ENCODE results near the gene MFSD12.
"Not testable (repeated sequence)": the region's sequence is repeated elsewhere in the genome, so short reads cannot be mapped to it uniquely, and the experiment has no call there.

MFSD12 gene

DNA sequence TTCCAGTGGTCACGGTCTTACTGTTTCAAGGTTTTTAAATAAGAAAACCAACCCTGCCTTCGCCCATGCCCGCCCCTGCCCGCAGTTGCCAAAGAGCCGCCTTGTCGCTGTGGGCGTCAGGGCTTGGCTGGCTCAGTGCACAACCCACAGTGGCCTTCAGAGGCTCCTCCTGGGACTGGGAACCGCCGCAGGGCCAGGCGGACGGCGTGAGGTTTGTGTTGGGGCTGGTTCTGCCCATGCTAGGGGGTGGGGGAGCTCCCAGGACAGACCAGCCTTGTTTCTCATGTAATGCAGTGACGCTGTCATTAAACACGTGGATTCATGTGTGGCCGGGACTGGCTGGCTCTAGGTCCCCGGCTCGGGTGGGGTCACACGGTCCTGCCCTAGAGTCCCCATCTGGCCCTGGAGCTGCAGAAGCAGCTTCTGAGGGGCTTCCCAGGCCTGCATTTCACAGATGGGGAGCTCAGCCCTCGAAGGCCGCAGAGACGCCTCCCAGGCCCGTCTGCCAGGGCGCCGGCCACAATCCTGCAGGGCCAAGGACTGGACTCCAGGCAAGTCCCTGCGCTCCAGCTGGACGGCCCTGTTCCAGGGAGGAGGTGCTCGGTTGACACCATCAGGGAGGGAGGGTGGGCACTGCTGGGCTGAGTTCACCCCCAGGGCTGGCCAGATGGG is 20.8 kb downstream of the MFSD12 start:
- DNase-seq = no peak

DNA sequence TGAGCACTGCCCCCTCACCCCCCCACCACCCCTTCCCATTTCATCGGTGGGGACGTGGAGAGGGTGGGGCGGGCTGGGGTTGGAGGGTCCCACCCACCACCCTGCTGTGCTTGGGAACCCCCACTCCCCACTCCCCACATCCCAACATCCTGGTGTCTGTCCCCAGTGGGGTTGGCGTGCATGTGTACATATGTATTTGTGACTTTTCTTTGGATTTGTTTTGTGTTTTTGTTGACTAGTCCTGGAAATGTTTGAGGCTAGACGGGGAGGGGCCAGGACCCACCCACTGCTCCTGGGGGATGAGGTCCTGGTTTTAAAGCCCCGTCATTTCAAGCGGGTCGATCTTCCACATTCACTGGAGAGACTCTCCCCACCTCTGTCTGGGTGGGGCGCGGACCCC is 21.4 kb downstream of the MFSD12 start:
- DNase-seq = no peak

DNA sequence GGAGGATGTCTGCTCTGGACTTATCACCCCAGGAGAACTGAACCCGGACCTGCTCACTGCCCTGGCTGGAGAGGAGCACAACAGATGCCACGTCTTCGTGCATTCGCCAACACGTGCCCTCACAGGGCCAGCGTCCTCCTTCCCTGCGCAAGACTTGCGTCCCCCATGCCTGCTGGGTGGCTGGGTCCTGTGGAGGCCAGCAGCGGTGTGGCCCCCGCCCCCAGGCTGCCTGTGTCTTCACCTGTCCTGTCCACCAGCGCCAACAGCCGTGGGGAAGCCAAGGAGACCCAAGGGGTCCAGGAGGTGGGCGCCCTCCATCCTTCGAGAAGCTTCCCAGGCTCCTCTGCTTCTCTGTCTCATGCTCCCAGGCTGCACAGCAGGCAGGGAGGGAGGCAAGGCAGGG is 21.8 kb downstream of the MFSD12 start:
- no peak for DNase-seq

DNA sequence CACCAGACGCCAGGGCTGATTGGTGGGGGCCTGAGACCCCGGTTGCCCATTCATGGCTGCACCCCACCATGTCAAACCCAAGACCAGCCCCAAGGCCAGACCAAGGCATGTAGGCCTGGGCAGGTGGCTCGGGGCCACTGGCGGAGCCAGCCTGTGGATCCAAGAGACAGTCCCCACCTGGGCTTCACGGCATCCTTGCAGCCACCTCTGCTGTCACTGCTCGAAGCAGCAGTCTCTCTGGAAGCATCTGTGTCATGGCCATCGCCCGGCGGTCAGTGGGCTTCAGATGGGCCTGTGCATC is 22.2 kb downstream of the MFSD12 start:
- no peak for DNase-seq

DNA sequence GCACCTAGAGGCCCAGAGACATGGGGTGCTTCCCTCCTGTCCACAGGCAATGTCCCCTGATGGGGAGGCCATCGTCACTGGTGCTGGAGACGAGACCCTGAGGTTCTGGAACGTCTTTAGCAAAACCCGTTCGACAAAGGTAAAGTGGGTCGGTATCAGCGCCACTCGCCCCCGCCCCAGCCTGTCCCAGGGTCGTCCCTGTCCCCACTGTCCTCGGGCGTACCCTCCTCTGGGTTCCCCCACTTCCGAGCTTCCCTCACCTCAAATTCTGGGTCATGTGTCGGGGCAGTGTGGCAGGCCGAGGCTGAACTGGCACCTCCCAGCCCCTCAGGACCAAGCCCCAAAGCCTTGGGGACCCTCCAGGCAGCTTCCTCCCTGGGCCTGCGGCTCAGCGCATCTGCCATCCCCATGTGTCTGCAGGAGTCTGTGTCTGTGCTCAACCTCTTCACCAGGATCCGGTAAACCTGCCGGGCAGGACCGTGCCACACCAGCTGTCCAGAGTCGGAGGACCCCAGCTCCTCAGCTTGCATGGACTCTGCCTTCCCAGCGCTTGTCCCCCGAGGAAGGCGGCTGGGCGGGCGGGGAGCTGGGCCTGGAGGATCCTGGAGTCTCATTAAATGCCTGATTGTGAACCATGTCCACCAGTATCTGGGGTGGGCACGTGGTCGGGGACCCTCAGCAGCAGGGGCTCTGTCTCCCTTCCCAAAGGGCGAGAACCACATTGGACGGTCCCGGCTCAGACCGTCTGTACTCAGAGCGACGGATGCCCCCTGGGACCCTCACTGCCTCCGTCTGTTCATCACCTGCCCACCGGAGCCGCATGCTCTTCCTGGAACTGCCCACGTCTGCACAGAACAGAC is 22.8 kb downstream of the MFSD12 start:
- DNase-seq = no peak

DNA sequence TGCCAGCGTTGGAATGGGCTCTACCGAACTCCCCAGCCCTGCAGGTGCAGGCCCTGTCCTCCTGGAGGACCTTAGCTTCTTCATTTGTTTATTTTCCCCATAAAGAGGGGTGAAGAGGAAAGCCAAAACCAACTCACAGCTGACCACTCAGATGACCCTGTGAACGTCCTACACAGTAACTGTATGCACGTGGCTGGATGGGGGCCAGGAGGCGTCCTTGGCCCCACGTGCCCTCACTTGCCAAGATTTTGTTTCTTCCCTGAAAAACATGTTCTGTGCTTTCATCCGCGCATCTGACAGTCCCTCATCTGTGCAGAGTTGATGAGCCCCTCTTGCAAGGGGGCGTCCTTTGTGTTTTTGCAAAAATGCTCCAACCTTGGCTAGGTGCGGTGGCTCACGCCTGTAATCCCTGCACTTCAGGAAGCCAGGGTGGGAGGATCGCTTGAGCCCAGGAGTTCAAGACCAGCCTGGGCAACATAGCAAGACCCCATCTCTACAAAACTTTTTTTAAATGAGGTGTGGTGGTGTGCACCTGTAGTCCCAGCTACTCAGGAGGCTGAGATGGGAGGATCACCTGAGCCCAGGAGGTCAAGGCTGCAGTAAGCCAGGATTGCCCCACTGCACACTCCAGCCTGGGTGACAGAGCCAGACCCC is 23.7 kb downstream of the MFSD12 start:
- DNase-seq = no peak

DNA sequence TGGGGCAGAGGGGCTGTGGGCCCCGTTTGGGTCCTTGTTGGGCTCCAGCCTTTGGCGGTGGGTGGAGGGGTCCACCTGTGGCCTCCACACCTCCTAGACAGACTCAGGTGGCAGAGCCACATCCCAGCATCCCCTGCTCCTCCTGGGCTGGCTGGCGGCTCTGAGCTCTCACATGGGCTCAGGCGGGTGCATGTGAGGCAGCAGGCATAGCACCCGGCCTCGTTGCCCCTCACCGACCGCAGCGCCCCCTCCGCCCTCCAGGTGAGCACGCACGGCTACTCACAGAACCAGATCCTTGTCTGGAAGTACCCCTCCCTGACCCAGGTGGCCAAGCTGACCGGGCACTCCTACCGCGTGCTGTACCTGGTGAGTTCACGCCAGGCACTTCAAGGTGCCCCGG is 24.4 kb downstream of the MFSD12 start:
- no peak for DNase-seq

DNA sequence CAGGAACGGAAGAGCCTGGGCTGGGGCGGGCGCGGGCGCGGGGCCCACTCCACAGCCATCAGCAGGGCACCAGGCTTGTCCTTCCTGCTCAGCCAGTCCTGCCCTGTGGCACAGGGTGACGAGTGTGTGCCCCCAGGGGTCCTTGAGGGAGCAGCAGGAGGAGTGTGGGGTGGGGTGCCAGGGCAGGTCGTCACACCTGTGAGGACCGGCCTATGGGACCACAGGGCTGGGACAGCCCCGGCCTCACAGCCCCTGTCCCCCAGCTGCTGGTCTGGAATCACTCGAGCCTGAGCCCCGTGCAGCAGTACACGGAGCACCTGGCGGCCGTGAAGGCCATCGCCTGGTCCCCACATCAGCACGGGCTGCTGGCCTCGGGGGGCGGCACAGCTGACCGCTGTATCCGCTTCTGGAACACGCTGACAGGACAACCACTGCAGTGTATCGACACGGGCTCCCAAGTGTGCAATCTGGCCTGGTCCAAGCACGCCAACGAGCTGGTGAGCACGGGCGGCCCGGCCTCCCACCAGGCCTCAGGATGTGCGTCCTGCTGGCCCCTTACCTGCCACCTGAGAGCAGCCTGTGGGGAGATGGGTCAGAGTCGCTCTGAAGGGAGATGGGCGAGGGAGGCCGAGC is 25.1 kb downstream of the MFSD12 start:
- no peak for DNase-seq

DNA sequence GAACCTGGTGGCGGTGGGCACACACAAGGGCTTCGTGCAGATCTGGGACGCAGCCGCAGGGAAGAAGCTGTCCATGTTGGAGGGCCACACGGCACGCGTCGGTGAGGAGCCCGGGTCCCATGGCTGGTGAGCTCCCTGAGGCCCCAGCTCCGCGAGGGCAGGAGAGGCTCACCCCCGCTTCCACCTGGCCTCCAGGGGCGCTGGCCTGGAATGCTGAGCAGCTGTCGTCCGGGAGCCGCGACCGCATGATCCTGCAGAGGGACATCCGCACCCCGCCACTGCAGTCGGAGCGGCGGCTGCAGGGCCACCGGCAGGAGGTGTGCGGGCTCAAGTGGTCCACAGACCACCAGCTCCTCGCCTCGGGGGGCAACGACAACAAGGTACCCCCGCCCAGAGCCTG is 25.7 kb downstream of the MFSD12 start:
- no peak for DNase-seq

DNA sequence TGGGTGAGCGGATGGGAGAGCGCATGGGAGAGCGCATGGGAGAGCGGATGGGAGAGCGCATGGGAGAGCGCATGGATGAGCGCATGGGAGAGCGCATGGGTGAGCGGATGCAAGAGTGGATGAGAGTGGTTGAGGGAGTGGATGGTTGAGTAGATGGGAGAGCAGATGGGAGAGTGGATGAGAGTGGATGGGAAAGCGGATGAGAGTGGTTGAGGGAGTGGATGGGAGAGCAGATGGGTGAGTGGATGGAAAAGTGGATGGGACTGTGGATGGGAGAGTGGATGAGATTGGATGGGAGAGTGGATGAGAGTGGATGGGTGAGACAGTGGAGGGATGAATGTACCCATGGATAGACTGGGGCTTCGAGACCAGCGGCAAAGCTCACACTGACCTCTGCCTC is 27.0 kb downstream of the MFSD12 start:
- no peak for DNase-seq

DNA sequence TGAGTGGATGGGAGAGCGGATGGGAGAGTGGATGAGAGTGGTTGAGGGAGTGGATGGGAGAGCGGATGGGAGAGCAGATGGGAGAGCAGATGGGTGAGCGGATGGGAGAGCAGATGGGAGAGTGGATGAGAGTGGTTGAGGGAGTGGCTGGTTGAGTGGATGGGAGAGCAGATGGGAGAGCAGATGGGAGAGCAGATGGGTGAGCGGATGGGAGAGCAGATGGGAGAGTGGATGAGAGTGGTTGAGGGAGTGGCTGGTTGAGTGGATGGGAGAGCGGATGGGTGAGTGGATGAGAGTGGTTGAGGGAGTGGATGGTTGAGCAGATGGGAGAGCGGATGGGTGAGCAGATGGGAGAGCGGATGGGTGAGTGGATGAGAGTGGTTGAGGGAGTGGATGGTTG is 28.1 kb downstream of the MFSD12 start:
- DNase-seq = not testable (repeated sequence)

DNA sequence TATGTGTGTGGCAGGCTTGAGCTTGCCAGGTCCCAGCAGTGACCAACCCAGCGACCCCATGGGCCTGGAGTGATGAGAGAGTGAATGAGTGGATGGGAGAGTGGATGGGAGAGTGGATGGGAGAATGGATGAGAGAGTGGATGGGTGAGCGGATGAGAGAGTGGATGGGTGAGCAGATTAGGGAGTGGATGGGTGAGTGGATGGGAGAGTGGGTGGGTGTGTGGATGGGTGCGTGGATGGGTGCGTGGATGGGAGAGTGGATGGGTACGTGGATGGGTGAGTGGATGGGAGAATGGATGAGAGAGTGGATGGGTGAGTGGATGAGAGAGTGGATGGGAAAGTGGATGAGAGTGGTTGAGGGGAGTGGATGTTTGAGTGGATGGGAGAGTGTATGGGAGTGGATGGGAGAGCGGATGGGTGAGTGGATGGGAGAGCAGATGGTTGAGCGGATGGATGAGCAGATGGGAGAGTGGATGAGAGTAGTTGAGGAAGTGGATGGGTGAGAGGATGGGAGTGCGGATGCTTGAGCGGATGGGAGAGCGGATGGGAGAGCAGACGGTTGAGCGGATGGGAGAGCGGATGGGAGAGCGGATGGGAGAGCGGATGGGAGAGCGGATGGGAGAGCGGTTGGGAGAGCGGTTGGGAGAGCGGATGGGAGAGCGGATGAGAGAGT is 28.7 kb downstream of the MFSD12 start:
- no peak for DNase-seq

DNA sequence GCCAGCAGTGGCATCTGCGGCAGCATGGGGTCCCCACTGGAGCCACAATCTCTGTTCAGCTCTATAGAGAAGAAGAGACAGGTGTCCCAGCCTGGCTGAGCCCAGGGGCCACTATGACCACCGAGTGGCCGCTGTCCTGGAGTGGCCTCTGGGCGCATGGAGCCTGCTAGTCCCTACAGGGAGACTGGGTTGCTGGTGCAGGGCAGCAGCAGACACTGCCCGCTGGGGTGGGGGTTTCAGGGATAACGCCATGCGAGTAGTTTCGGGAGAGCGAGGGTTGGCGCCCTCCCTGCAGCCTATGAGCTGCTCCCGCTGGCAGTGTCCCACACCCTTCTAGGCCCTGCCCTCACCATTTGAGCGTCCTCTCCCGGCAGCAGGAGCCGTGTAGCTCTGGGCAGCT is 29.3 kb downstream of the MFSD12 start:
- DNase-seq = no peak

DNA sequence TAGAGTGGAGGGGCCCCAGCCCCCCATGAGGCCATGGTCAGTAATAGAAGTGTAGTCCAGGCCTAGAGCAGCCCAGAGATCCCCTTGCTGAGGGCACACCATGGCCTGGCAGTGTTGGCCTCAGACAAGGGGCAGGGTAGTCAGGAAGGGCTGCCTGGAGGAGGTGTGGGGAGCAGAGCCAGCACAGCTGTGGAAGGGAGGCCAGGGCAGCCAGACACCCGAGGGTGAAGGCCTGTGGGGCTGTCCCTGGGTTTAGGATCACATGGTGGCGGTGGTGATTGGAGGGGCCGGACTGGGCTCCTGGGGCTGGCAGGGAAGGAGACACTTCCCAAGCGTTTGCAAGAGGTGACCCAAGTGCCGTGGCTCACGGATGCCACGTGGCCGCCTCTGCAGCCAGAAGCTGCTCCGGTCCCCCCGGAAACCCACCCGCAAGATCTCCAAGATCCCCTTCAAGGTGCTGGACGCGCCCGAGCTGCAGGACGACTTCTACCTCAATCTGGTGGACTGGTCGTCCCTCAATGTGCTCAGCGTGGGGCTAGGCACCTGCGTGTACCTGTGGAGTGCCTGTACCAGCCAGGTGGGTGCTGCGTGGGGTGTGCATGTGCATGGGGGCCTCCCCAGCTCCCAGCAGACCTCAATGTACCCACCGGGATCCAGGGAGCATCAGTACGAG is 30.0 kb downstream of the MFSD12 start:
- DNase-seq = no peak

DNA sequence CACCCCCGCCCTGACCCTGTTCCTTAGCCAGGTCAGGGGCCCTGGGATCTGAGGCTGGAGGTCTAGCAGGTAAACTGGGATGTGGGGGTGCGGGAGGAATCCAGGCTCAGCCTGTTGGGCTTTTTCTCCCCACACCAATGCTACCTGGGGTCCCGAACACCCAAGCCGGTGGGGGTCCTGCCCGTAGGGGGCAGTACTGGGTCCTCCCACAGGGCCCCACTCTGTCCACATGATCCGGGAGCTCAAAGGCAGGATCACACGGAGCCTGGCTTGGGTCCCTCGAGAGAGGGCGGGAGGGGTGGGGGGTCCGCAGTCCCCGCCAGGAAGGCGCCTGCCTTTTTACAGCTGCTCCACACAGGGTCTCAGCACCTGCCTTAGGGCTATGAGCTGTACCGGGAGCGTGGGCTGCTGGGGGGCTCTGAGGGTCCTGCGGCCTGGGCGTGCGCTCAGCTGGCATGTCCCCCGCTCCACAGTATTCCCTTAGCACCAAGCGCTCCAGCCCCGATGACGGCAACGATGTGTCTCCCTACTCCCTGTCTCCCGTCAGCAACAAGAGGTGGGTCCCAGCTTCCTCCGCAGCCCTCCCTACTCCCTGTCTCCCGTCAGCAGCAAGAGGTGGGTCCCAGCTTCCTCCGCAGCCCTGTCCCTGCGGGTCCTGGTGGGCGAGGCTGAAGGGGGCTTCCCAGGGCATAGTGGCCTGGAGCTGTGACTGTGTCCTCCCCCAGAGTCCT is 30.7 kb downstream of the MFSD12 start:
- DNase-seq = no peak

DNA sequence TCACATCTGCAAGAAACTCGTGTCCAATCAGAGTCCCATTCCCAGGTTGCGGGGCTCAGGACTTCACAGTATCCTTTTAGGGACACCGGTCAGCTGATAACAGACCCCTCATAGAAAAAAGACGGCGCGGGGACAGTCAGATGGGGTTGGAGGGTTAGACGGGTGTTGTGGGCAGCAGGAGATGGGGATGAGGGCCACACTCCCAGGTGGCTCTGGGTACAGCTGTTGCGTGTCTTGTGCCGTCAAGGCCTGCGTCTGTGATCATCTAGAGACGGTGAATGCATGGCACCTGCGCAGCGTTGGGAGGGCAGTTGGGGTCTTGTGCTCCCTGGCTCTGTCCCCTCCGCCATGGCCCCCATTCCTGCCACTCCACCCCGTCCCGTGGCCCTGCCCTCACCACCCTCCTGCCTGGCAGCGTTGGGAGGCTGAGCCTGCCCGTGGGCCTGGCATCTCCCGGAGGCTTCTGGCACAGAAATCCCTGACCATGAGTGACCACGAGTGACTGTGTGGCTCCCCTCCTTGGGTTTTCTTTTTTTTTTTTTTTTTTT is 32.4 kb downstream of the MFSD12 start:
- DNase-seq = no peak

DNA sequence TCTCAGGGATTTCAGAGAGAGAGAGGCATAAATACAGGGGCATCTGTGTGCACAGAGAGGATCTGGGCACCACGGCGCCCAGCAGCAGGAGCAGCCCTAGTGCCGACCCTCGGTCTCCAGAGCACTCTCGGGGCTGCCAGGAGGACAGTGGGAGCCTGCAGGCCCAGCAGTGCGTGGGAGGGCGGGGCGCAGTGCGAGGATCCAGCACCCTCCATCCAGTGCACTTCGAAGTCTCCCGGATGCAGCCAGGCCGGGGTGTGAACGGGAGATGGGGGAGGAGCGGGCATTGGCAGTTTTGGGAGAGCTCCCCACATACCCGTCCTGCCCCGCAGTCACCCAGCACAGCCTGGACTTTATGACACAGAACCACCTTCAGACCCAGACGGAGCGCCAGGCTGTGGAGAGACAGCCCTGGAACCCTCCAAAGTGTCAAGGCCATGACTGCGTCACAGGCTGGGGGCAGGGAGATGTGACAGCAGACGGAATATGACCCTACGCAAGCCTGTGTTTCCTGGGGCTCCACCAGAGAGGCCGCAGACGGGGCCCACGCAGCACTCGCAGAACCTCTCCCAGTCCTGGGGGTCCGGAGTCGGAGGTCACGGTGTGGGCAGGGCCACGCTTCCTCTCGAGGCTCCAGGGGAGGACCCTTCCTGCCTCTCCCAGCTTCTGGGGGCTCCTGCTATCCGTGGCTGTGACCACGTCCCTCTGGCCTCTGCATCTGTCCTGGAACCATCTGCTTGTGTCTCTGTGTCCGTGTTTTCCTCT is 33.1 kb downstream of the MFSD12 start:
- no peak for DNase-seq

DNA sequence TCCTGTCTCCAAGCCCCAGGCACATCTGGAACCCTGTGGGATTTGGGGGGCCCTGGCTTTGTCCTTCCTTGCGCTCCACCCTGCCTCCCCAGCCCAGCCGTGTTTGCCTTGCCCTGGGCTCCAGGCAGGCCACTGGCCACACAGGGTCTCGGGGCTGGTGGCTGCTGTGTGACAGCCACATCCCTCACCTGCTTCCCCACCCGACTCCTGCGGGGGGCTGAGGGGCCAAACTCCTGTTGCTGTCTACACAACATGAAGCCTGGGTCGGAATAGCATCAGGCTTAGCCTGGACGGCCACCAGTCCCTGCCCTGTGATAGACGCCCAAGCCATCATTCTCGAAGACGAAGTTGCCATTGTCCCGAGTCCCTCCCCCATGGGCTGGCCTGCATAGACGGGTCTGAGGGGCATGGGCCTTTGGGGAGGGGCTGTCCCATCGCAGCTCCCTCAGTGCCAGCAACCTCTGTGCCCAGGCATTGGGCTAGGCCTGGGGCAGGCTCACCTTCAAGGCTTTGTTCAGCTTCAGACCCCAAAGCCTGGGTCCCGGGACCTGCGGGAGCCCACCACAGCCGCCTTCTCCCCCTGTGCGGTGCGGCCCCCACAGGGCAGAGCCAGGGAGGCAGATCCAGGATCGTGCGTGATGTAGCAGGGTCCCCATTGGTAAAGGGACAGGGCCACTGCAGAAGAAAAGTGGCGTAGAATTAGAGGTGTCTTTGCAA is 33.9 kb downstream of the MFSD12 start:
- no peak for DNase-seq

DNA sequence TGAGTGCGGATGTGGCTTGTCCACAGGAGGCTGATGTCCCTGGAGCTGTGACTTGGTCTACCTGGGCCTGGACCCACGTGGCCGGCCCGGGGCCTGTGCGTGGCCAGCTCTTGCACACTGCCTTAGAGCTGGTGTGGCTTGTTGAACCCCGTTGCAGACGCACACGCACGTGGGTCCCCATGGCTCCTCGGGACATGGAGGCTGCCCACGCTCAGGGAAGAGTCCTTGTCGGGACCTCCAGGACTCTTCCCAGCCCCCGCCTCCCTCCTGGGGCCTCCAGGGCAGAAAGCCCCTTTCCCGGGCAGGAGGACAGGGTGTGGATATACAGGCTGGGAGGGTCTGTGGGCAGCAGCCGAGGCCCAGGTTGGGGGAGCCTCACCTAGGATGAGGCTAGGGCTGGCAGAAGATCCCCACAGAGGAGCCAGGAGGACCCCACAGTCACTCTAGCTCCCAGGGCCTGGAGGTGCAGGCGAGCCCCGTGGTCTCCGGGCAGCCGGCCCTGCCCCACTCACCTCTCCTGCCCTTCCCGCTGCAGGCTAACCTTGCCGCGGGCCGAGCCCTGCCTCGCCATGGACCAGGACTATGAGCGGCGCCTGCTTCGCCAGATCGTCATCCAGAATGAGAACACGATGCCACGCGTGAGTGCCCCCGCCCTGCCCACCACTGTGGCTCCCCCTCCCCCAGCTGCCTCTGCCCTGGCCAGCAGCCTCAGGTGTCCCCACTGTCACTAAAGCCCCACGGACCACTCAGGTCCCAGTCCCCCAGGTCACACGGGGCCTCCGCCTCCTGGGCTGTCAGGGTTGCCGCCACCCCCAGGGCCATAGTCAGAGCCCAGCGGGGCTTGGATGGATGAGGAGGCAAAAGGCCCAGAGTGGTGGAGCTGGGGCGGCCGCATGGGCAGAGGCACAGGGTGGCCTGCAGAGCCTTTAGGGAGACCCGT is 34.7 kb downstream of the MFSD12 start:
- no peak for DNase-seq
